Germinal center (tissue), 1 donor: ENCODE measurements around the gene RASGRP3.

Experiments used
- DNase-seq: peaks from one replicate; pipeline ENCODE4 v3.0.0; 2012; ENCODE audit warnings: mixed read lengths, low spot score

The RASGRP3 gene

GRCh38 chr2:33525666-33526065 is 49.2 kb downstream of the RASGRP3 start:
- DNase-seq = no peak

GRCh38 chr2:33526132-33526531 is 49.7 kb downstream of the RASGRP3 start:
- DNase-seq = no peak

GRCh38 chr2:33526921-33527320 is 50.5 kb downstream of the RASGRP3 start:
- DNase-seq = no peak

GRCh38 chr2:33528441-33528950 is 52.0 kb downstream of the RASGRP3 start:
- peak; percentile 17 for DNase-seq

- DNase-seq = no peak
Measured at GRCh38 chr2:33529771-33530481, 53.5 kb downstream of the RASGRP3 start.

GRCh38 chr2:33530690-33531548 is 54.5 kb downstream of the RASGRP3 start:
- DNase-seq = peak; percentile 37

GRCh38 chr2:33531549-33532059 is 55.2 kb downstream of the RASGRP3 start:
- DNase-seq = no peak

- no peak for DNase-seq
Measured at GRCh38 chr2:33532146-33532545, 55.7 kb downstream of the RASGRP3 start.

GRCh38 chr2:33532966-33533365 is 56.5 kb downstream of the RASGRP3 start:
- DNase-seq = no peak

- DNase-seq = no peak
Measured at GRCh38 chr2:33535421-33535820, 59.0 kb downstream of the RASGRP3 start.

- no peak for DNase-seq
Measured at GRCh38 chr2:33541243-33541642, 64.8 kb downstream of the RASGRP3 start.

GRCh38 chr2:33550206-33550605 is 73.8 kb downstream of the RASGRP3 start:
- no peak for DNase-seq

- DNase-seq = no peak
Measured at GRCh38 chr2:33552758-33553461, 76.5 kb downstream of the RASGRP3 start.

- DNase-seq = no peak
Measured at GRCh38 chr2:33555681-33556080, 79.2 kb downstream of the RASGRP3 start.

GRCh38 chr2:33559328-33559727 is 82.9 kb downstream of the RASGRP3 start:
- DNase-seq = no peak

- no peak for DNase-seq
Measured at GRCh38 chr2:33560017-33560416, 83.6 kb downstream of the RASGRP3 start.

GRCh38 chr2:33561872-33562271 is 85.4 kb downstream of the RASGRP3 start:
- DNase-seq = no peak

- no peak for DNase-seq
Measured at GRCh38 chr2:33570681-33571080, 94.2 kb downstream of the RASGRP3 start.

- DNase-seq = no peak
Measured at GRCh38 chr2:33573657-33574056, 97.2 kb downstream of the RASGRP3 start.

GRCh38 chr2:33577084-33577483 is 100.6 kb downstream of the RASGRP3 start:
- DNase-seq = no peak

GRCh38 chr2:33577668-33578067 is 101.2 kb downstream of the RASGRP3 start:
- no peak for DNase-seq

- no peak for DNase-seq
Measured at GRCh38 chr2:33579227-33579626, 102.8 kb downstream of the RASGRP3 start.
